BLaER1 (cell line): Measurements from ENCODE around the gene ZNF652.

Experiments
- H3K27ac ChIP-seq: shearing (Covaris generic); formaldehyde crosslinking; 2 replicates; pipeline ENCODE4 v1.8.1; 2022
- H3K27me3 ChIP-seq: shearing (Covaris generic); formaldehyde crosslinking; 2 replicates; pipeline ENCODE4 v1.8.1; 2022
- H3K36me3 ChIP-seq: shearing (Covaris generic); formaldehyde crosslinking; 2 replicates; pipeline ENCODE4 v1.8.1; 2022
- H3K4me1 ChIP-seq: shearing (Covaris generic); formaldehyde crosslinking; 2 replicates; pipeline ENCODE4 v1.8.1; 2022
- H3K4me2 ChIP-seq: shearing (Covaris generic); formaldehyde crosslinking; 2 replicates; pipeline ENCODE4 v1.8.1; 2022
- H3K4me3 ChIP-seq: shearing (Covaris generic); formaldehyde crosslinking; 2 replicates; pipeline ENCODE4 v1.8.1; 2022
- H3K9ac ChIP-seq: shearing (Covaris generic); formaldehyde crosslinking; 2 replicates; pipeline ENCODE4 v1.8.1; 2022
- H3K9me3 ChIP-seq: shearing (Covaris generic); formaldehyde crosslinking; 2 replicates; pipeline ENCODE4 v1.8.1; 2022
- H4K20me1 ChIP-seq: shearing (Covaris generic); formaldehyde crosslinking; 2 replicates; pipeline ENCODE4 v1.8.1; 2022
- Cebpa-rat ChIP-seq: shearing (Covaris generic); IDR thresholded peaks from 2 replicates; pipeline ENCODE4 v1.8.1; 2022

The ZNF652 gene

DNA sequence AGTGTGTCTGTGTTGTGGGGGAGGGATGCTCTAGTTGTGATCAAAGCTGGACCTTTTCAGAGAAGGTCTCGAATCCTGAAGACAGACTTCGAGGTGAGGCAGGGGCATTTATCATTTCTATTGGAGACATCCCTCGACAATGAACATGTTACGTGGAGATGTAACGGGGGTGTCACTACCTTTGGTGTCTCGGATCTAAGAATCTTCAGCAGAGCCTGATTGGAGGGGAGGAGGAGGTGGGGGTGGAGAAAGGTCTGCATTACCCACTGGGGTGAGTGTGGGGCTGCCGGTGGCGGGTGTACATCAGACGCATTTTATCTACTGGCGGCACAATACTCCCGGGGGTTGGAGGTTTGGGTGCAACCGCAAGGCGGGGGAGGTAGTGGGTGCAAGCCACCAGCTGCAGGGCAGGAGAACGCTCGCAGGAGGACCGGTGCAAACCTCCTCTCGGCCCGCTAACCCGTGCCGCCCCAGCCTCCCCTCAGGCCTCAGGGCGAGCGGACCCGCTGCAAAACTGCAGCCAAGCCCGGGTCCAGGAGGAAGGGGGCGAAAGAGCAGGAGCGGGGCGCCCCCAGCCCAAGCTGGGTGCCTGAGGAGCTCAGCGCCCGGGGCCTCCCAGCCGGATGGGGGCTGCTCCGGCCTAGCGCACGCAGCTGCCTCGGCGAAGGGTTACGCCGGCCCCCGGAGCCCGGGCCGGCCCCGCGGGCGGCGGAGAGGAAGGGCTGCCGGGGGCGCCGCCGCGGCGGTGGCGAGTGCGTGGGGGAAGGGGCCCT is 735 bp downstream of the ZNF652 start:
- H3K4me1 ChIP-seq, result peaks cover 62% of the 10 kb centered on the region
- H3K36me3 ChIP-seq, result no peaks in the 10 kb centered on the region

DNA sequence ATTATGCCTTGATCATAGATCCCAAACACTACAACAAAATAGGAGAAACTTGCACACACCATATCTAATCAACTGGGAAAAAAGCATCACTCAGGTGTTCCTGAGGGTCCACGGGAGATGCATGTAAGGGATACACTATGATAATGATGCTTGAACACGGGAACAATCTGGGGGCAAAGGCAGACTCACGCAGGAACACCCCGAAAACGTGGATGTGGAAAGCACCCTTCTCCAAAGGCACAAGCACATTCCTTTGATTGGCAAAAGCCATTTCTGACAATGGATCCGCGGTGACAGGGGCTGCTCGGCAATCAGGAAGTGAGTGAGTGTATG is 1.3 kb downstream of the ZNF652 start:
- H3K4me3 ChIP-seq, result peak overlapping the region; percentile 96
- peak overlapping the region; percentile 96 for H3K9ac ChIP-seq

More for the DNA sequence above, 735 bp downstream of the ZNF652 start:
- Histone ChIP-seq H3K9me3 (no peaks in the 10 kb centered on the region), H3K27me3 (no peaks in the 10 kb centered on the region), H3K27ac (peak overlapping the region; percentile 98), H3K4me2 (peak overlapping the region; percentile 95), H3K4me3 (peak overlapping the region; percentile 96), H3K9ac (peak overlapping the region; percentile 96), H4K20me1 (peaks cover 49% of the 10 kb centered on the region)
- no peak for TF ChIP-seq Cebpa-rat

DNA sequence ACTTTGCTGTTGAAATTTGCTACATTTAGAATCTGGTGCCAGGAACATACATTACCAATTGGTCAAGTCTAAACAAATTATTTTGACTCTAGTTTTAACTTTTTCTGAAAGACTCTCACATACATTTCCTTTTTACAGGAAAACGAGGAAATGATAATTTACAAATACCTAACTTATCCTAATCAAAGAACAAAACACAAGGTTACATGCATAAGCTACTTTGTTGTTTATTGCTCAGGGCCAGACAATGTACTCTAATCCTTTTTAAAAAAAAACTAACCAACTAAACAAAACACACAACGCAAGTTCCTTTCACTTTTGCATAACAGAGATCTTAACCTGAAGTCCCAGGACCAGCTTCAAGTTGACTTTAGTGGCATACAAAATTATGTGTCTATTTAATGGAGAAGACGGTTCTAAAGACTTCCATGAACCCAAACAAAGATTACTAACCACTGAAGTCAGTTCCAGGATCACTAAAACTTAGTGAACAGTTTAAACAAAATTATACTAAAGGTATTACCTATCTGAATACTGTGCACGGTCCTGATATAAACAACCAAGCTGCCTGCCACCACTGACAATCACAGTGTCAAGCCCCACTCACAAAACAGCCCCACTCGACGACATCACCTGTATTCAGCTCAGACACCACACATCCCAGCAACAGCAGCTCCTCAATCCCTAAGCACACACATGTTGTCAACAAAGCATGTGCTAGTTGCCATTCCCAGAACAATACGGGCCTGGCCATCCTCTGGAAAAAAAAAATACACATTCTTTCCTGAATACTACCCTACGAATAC is 1.9 kb downstream of the ZNF652 start:
- Histone ChIP-seq H3K4me2 (peak overlapping the region; percentile 95), H3K27me3 (no peaks in the 10 kb centered on the region), H3K4me3 (peak overlapping the region; percentile 96), H3K4me1 (peaks cover 51% of the 10 kb centered on the region), H3K27ac (peak overlapping the region; percentile 98; the same call in 1 of the 2 replicates), H3K9me3 (no peaks in the 10 kb centered on the region), H3K36me3 (no peaks in the 10 kb centered on the region), H3K9ac (peak overlapping the region; percentile 96), H4K20me1 (peaks cover 60% of the 10 kb centered on the region)
- no peak for TF ChIP-seq Cebpa-rat

More for the DNA sequence above, 1.3 kb downstream of the ZNF652 start:
- no peaks in the 10 kb centered on the region for H3K36me3 ChIP-seq
- H3K27ac ChIP-seq, result peak overlapping the region; percentile 98
- peaks cover 54% of the 10 kb centered on the region for H4K20me1 ChIP-seq
- no peaks in the 10 kb centered on the region for H3K9me3 ChIP-seq
- H3K4me2 ChIP-seq, result peak overlapping the region; percentile 95
- TF ChIP-seq Cebpa-rat, result no peak
- no peaks in the 10 kb centered on the region for H3K27me3 ChIP-seq
- H3K4me1 ChIP-seq, result peaks cover 57% of the 10 kb centered on the region

DNA sequence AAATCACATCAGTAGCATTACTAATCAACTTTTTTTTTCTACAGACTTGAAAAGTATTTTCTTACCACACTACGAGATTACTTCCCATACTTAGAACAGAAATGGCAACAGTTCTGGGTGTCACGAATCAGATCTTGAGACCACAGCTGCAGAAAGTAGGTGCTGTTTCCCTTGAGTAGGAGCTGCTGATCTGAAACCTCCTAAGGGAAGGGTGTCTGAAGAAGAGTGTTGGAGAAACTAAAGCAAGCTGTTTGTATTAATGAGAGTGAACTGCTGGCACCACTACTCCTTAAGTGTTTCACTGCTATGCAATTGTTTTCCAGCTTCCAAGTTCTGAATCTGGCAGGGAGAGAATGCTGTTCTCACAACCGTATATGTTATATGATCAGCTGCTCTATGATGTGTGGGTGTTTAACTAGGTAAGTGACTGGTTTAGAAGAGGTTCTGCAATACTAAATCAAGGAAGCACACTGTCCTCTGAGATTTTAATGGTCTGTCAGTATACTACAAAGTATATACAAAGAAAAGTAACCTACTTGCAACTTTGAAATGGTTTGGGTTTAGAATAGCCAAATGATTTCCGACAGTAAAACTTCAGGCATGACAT is 3.3 kb downstream of the ZNF652 start:
- peaks cover 50% of the 10 kb centered on the region for H3K4me1 ChIP-seq
- no peak overlapping the region for H3K4me3 ChIP-seq
- peaks cover 74% of the 10 kb centered on the region for H4K20me1 ChIP-seq
- TF ChIP-seq Cebpa-rat, result no peak
- no peaks in the 10 kb centered on the region for H3K36me3 ChIP-seq
- no peaks in the 10 kb centered on the region for H3K9me3 ChIP-seq
- no peak overlapping the region for H3K27ac ChIP-seq
- peak overlapping the region; percentile 95 for H3K4me2 ChIP-seq
- H3K27me3 ChIP-seq, result no peaks in the 10 kb centered on the region
- H3K9ac ChIP-seq, result no peak overlapping the region; the same call in 1 of the 2 replicates

DNA sequence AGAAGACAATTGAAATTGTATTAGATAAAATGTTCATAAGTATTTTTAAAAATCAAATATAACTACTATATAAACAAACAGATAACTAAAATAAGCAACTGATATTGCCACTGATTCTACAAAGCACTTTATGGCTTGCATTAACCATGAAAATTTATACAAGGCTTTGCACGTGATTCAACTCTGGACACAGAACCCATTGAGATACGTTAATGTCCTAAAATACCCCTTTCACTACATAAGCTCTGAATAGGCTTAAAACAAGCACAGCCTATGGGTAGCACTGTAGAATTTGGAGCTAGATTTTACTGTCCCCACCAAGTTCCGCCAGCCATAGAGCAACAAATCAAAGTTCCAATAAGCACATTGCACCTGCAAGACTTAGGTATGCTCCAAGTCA is 4.5 kb downstream of the ZNF652 start:
- Histone ChIP-seq H3K9me3 (peaks cover 3% of the 10 kb centered on the region; the same call in 1 of the 2 replicates), H3K36me3 (no peaks in the 10 kb centered on the region), H3K4me2 (peak overlapping the region; percentile 95), H3K4me3 (no peak overlapping the region), H4K20me1 (peaks cover 87% of the 10 kb centered on the region), H3K27me3 (no peaks in the 10 kb centered on the region), H3K4me1 (peaks cover 43% of the 10 kb centered on the region), H3K9ac (no peak overlapping the region), H3K27ac (no peak overlapping the region)
- no peak for TF ChIP-seq Cebpa-rat

DNA sequence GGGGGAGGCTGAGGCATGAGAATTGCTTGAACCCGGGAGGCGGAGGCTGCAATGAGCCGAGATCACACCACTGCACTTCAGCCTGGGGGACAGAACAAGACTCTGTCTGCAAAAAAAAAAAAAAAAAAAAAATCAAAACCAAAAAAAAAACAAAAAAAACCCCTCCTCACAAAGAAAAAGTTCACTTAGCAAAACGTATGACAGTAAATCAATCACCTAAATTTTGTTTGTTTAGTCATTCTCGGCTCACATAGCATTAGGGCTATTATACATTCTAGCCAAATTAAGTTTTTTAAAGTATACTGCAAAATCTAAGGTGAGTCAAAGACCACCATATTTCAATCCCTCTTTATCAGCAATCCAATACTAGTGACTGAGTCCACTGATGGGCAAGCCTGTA is 5.7 kb downstream of the ZNF652 start:
- no peak for TF ChIP-seq Cebpa-rat
- Histone ChIP-seq H4K20me1 (peaks cover 96% of the 10 kb centered on the region), H3K27ac (no peak overlapping the region), H3K36me3 (no peaks in the 10 kb centered on the region), H3K4me3 (no peak overlapping the region), H3K4me1 (peaks cover 41% of the 10 kb centered on the region), H3K9me3 (peaks cover 4% of the 10 kb centered on the region; the same call in 1 of the 2 replicates), H3K4me2 (no peak overlapping the region), H3K9ac (no peak overlapping the region), H3K27me3 (no peaks in the 10 kb centered on the region)

DNA sequence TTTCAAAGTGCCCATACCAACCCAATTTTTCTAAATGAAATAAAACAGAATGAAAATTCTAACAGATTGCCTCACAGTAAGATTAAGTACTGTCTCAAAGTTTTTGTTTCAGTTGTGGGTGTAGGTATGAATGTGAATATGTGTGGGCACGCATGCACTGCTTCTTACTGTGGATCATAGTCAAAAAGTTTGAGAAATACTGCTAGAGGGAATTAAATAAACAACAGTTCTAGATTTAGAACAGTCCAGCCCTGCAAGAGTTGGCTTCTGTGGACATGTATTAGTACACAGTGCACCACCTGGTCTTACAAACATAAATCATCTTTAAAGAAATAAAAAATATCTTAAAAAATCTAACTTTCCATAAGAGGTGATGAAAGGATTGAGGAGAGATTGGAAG is 8.4 kb downstream of the ZNF652 start:
- H3K4me2 ChIP-seq, result no peak overlapping the region
- H3K9me3 ChIP-seq, result peaks cover 4% of the 10 kb centered on the region; the same call in 1 of the 2 replicates
- no peak for TF ChIP-seq Cebpa-rat
- no peak overlapping the region for H3K4me3 ChIP-seq
- H3K36me3 ChIP-seq, result no peaks in the 10 kb centered on the region
- no peak overlapping the region for H3K9ac ChIP-seq
- H3K4me1 ChIP-seq, result peaks cover 18% of the 10 kb centered on the region
- H3K27ac ChIP-seq, result no peak overlapping the region
- H4K20me1 ChIP-seq, result peaks cover 94% of the 10 kb centered on the region
- no peaks in the 10 kb centered on the region for H3K27me3 ChIP-seq

DNA sequence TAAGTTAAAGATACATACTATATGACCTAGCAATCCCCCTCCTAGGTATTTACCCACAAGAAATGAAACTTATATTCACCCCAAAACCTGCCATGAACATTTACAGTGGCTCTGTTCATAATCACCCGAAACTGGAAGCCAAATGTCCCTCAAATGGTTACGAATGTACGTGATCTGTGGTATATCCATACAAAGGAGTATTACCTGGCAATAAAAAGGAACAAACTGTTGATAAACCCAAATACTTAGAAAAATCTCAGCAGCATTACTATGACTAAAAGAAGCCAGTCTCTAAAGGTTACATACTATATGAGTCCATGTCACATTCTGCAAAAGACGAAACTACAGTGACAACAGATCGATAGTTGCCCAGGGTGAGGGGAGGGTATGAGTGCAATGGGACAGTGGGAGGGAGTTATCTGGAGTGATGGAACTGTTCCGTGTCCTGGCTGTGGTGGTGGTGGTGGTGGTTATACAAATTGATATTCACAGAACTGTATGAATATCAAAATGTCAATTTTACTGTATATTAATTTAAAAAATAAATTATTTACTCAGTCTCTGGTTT is 9.4 kb downstream of the ZNF652 start:
- Histone ChIP-seq H3K9ac (no peak overlapping the region), H3K4me3 (no peak overlapping the region), H3K4me2 (no peak overlapping the region), H3K27me3 (no peaks in the 10 kb centered on the region), H3K27ac (no peak overlapping the region), H4K20me1 (peaks cover 94% of the 10 kb centered on the region), H3K36me3 (no peaks in the 10 kb centered on the region), H3K4me1 (peaks cover 11% of the 10 kb centered on the region), H3K9me3 (peaks cover 4% of the 10 kb centered on the region; the same call in 1 of the 2 replicates)
- no peak for TF ChIP-seq Cebpa-rat

DNA sequence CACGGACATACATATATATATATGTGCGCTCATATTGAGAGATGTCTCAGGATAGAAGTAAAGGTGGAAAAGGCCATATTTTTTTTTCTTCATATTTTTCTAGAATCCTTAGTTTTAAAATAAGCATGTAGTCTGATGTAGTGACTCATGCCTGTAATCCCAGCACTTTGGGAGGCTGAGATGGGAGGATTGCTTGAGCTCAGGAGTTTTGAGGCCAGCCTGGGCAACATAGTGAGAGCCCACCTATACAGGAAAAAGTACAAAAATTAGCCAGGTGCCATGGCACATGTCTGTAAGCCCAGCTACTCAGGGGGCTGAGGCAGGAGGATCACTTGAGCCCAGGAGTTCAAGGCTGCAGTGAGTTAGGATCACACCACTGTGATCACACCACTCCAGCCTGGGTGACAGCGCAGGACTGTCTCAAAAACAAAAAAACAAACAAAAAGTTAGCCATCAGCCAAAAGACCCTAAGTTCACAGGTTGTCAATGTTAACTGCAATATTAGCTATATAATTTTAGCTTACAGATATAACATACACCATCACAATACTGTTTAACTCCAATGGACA is 10.4 kb downstream of the ZNF652 start:
- Histone ChIP-seq H3K9me3 (peaks cover 4% of the 10 kb centered on the region; the same call in 1 of the 2 replicates), H3K27me3 (no peaks in the 10 kb centered on the region), H3K4me2 (no peak overlapping the region), H3K9ac (no peak overlapping the region), H4K20me1 (peaks cover 94% of the 10 kb centered on the region), H3K4me3 (no peak overlapping the region), H3K27ac (no peak overlapping the region), H3K4me1 (peaks cover 9% of the 10 kb centered on the region), H3K36me3 (no peaks in the 10 kb centered on the region)
- TF ChIP-seq Cebpa-rat, result no peak
